K562 (cell line): ENCODE results near the gene IMMP2L. TPM values are rescaled to one million over a fixed set of nuclear protein-coding genes. Genes with fewer than 3 reads are reported as not detected.

Experiments
- AFF4 ChIP-seq: sonication (generic); formaldehyde crosslinking; IDR thresholded peaks from 2 replicates; pipeline ENCODE4 v1.8.0; 2023; ENCODE audit warnings: mild to moderate bottlenecking, missing genetic modification reagents
- ARID3B ChIP-seq: fragments of 250-450 bp; sonication (Bioruptor Pico); IDR thresholded peaks from 2 replicates; pipeline ENCODE4 v1.4.0; 2020; ENCODE audit warnings: borderline replicate concordance
- E2F6 ChIP-seq, 2 experiments: IDR thresholded peaks; 2 replicates each; pipeline ENCODE4 v1.6.1; 2011; ENCODE audit warnings: borderline replicate concordance in 1 of 2, control low read depth in 1 of 2, low read depth in 1 of 2, low read length in 1 of 2, mild to moderate bottlenecking in 1 of 2, mixed read lengths in 1 of 2, moderate library complexity in 1 of 2; ENCODE audit not compliant: insufficient read depth in 1 of 2, insufficient read length in 1 of 2, poor library complexity in 1 of 2, severe bottlenecking in 1 of 2; ENCODE audit errors: extremely low read depth in 1 of 2
- EHMT2 ChIP-seq: fragments of 450-650 bp; IDR thresholded peaks from 2 replicates; pipeline ENCODE4 v1.6.1; 2018; ENCODE audit warnings: antibody characterized with exemption
- ELF1 ChIP-seq: fragments of 200-800 bp; sonication (Bioruptor generic); IDR thresholded peaks from 2 replicates; pipeline ENCODE4 v1.6.1; 2016; ENCODE audit warnings: missing genetic modification characterization, missing compliant biosample characterization
- HBP1 ChIP-seq: fragments of 450-650 bp; formaldehyde crosslinking; IDR thresholded peaks from 2 replicates; pipeline ENCODE4 v1.4.0; 2022; ENCODE audit warnings: missing genetic modification characterization
- HDAC1 ChIP-seq, 2 experiments: fragments of 450-650 bp; IDR thresholded peaks; 2 replicates each; pipeline ENCODE4 v1.6.1; 2016 to 2017; ENCODE audit warnings: inconsistent platforms in 1 of 2, mild to moderate bottlenecking in 1 of 2, moderate library complexity in 1 of 2
- MCM3 ChIP-seq: fragments of 450-650 bp; IDR thresholded peaks from 2 replicates; pipeline ENCODE4 v1.6.1; 2016
- NFXL1 ChIP-seq: fragments of 450-650 bp; formaldehyde crosslinking; IDR thresholded peaks from 2 replicates; pipeline ENCODE4 v1.4.0; 2021; ENCODE audit warnings: mild to moderate bottlenecking
- SIX5 ChIP-seq, 2 experiments: IDR thresholded peaks; 2 replicates each; pipeline ENCODE4 v1.6.1; 2011; ENCODE audit warnings: low read length in 2 of 2, borderline replicate concordance in 1 of 2, low read depth in 1 of 2, mild to moderate bottlenecking in 1 of 2, moderate library complexity in 1 of 2; ENCODE audit not compliant: insufficient read depth in 1 of 2
- TCF7 ChIP-seq: sonication (generic); IDR thresholded peaks from 2 replicates; pipeline ENCODE4 v1.6.1; 2016; ENCODE audit warnings: antibody characterized with exemption, borderline replicate concordance
- TSHZ1 ChIP-seq: fragments of 250-450 bp; sonication (Bioruptor Pico); IDR thresholded peaks from 2 replicates; pipeline ENCODE4 v1.4.0; 2020; ENCODE audit warnings: mild to moderate bottlenecking, moderate library complexity
- ZBTB12 ChIP-seq: fragments of 250-450 bp; sonication (Bioruptor Pico); IDR thresholded peaks from 2 replicates; pipeline ENCODE4 v1.4.0; 2020
- ZNF766 ChIP-seq: fragments of 200-800 bp; sonication (Bioruptor generic); conservative IDR thresholded peaks from 2 replicates; pipeline ENCODE4 v1.6.1; 2016; ENCODE audit warnings: missing genetic modification characterization, missing compliant biosample characterization
- polyA plus RNA-seq, 8 experiments: library from polyadenylated mRNA; depleted of rRNA in 4 of 8; stranded (reverse) in 5 of 8; unstranded in 3 of 8; fragments of >200 nt; fragmentation: Nextera tagmentation in 2 of 8; fragmentation: Illumina TruSeq in 1 of 8; extraction: Ambion mirVana in 2 of 8; extraction: Trizol in 1 of 8; gene quantifications; 2 replicates each; pipeline versions ENCODE4 v1.2.1 to v1.2.3, GENCODE V29; 2011 to 2014; ENCODE audit warnings: inconsistent platforms in 1 of 8, missing spikeins in 1 of 8
- total RNA-seq, 7 experiments: library from RNA; depleted of rRNA in 6 of 7; stranded (reverse); fragments of >200 nt in 6 of 7; fragmentation: Illumina TruSeq in 2 of 7; extraction: Trizol in 2 of 7; gene quantifications; 2 replicates each; pipeline versions ENCODE4 v1.2.1 to v1.2.3, GENCODE V29; 2011 to 2021; ENCODE audit warnings: low replicate concordance in 1 of 7

IMMP2L gene
- total and polyA plus RNA-seq, 9 of the 15 experiments (the other 6 are each of a cell fraction or from before 2014, with no cell fraction given) = 29.7 to 116 (median 53.0) TPM

- no peak for TF ChIP-seq ZBTB12
- TF ChIP-seq TCF7 = no peak
- no peak for TF ChIP-seq HBP1 (CRISPR knock-in tag)
- TF ChIP-seq MCM3 = no peak
- peak; percentile 72 for TF ChIP-seq ZNF766 (CRISPR knock-in tag)
- TF ChIP-seq NFXL1 (CRISPR knock-in tag) = no peak
- peak in 1 of 2 experiments; percentile 14 for TF ChIP-seq E2F6 (IDR thresholded peaks at IDR 0.05; ENCODE audit: borderline replicate concordance in 1 of 2, extremely low read depth in 1 of 2, insufficient read depth in 1 of 2, insufficient read length in 1 of 2, low read depth in 1 of 2, low read length in 1 of 2, poor library complexity in 1 of 2, severe bottlenecking in 1 of 2)
- TF ChIP-seq AFF4 (CRISPR knock-in tag) = no peak
- no peak for TF ChIP-seq ARID3B (CRISPR knock-in tag)
- no peak for TF ChIP-seq ELF1 (tag)
- TF ChIP-seq SIX5 (IDR thresholded peaks at IDR 0.05; ENCODE audit: borderline replicate concordance in 1 of 2, insufficient read depth in 1 of 2, low read depth in 1 of 2, low read length in 2 of 2) = no peak
- peak; percentile 46; the same call in 1 of the 2 replicates for TF ChIP-seq EHMT2
- TF ChIP-seq TSHZ1 (CRISPR knock-in tag) = no peak
- TF ChIP-seq HDAC1 (IDR thresholded peaks at IDR 0.05) = peak; percentile 21 to 62; a peak in 2 of 4 replicates
Measured at GRCh38 chr7:111223802-111224253, 338.5 kb downstream of the IMMP2L start (continued).
